ENCODE measurements around the gene WDR33.

WDR33 gene

GRCh38 chr2:127653421-127654083 is 157.4 kb downstream of the WDR33 start:
- DNase-seq: no peak

GRCh38 chr2:127652786-127653357 is 158.1 kb downstream of the WDR33 start:
- no peak for DNase-seq

- DNase-seq: no peak
Observed at GRCh38 chr2:127651971-127652550, 158.9 kb downstream of the WDR33 start.

- no peak for DNase-seq
Observed at GRCh38 chr2:127651381-127651809, 159.6 kb downstream of the WDR33 start.
